Measurements from ENCODE around the gene RMDN3. TPM values are rescaled to one million over a fixed set of nuclear protein-coding genes. Genes with fewer than 3 reads are reported as not detected.

RMDN3 gene
- total and polyA plus RNA-seq, 7 donors: 7.9 to 32.7 (median 21.4) TPM

- no peak overlapping the region for H3K27ac ChIP-seq
- WGBS, 2 donors: 42 to 80% methylated on average over 7 of the region's 7 CpGs
- H3K36me3 ChIP-seq: no peaks in the 10 kb centered on the region
- no peaks in the 10 kb centered on the region for H3K4me1 ChIP-seq
- H3K27me3 ChIP-seq: no peaks in the 10 kb centered on the region
- no peak overlapping the region for H3K4me3 ChIP-seq
- H3K9me3 ChIP-seq: no peaks in the 10 kb centered on the region
- no peak for DNase-seq
- TF ChIP-seq, protein P1, sequence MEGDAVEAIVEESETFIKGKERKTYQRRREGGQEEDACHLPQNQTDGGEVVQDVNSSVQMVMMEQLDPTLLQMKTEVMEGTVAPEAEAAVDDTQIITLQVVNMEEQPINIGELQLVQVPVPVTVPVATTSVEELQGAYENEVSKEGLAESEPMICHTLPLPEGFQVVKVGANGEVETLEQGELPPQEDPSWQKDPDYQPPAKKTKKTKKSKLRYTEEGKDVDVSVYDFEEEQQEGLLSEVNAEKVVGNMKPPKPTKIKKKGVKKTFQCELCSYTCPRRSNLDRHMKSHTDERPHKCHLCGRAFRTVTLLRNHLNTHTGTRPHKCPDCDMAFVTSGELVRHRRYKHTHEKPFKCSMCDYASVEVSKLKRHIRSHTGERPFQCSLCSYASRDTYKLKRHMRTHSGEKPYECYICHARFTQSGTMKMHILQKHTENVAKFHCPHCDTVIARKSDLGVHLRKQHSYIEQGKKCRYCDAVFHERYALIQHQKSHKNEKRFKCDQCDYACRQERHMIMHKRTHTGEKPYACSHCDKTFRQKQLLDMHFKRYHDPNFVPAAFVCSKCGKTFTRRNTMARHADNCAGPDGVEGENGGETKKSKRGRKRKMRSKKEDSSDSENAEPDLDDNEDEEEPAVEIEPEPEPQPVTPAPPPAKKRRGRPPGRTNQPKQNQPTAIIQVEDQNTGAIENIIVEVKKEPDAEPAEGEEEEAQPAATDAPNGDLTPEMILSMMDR (IDR thresholded peaks at IDR 0.05): no peak
- TF ChIP-seq POLR2A (IDR thresholded peaks at IDR 0.05) (no peak), POLR2AphosphoS5 (IDR thresholded peaks at IDR 0.05) (no peak), EP300 (IDR thresholded peaks at IDR 0.05) (no peak)
- intact Hi-C loops (cut with DNase I): no loop called here
These were observed 53.0 kb downstream of the RMDN3 start for GRCh38 chr15:40702077-40702476.

DNA sequence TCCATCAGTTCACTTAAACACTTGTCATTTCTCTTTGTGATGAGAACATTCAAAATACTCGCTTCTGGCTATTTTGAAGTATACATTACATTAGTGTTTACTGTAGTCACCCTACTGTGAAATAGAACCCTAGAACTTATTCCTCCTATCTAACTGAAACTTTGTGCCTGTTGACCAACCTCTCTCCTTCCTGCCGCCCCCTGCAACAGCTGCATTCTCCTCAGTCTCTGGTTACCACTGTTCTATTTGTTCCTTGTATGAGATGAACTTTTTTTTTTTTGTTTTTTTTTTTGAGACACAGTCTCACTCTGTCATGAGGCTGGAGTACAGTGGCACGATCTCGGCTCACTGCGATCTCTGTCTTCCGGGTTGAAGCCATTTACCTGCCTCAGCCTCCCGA lies 57.1 kb downstream of the RMDN3 start:
- Histone ChIP-seq H3K27ac (no peak overlapping the region), H3K36me3 (peaks cover 0 to 2% (median 0%) of the 10 kb centered on the region in 4 donors), H3K9me3 (no peaks in the 10 kb centered on the region), H3K4me1 (peaks cover 0 to 22% (median 20%) of the 10 kb centered on the region in 4 donors), H3K27me3 (no peaks in the 10 kb centered on the region), H3K4me3 (no peak overlapping the region)
- WGBS, 2 donors: 95% methylated on average over 7 of the region's 7 CpGs
- TF ChIP-seq POLR2AphosphoS5 (IDR thresholded peaks at IDR 0.05): no peak
- TF ChIP-seq EP300 (IDR thresholded peaks at IDR 0.05): no peak
- TF ChIP-seq, protein P1 (IDR thresholded peaks at IDR 0.05): no peak
- no peak for TF ChIP-seq POLR2A (IDR thresholded peaks at IDR 0.05)
- intact Hi-C loops (cut with DNase I): loop anchor here (5.0 kb wide), 1 partner anchor 109 kb away; the partner anchor contains the start of genes DNAJC17 and ZFYVE19
- no peak for DNase-seq

DNA sequence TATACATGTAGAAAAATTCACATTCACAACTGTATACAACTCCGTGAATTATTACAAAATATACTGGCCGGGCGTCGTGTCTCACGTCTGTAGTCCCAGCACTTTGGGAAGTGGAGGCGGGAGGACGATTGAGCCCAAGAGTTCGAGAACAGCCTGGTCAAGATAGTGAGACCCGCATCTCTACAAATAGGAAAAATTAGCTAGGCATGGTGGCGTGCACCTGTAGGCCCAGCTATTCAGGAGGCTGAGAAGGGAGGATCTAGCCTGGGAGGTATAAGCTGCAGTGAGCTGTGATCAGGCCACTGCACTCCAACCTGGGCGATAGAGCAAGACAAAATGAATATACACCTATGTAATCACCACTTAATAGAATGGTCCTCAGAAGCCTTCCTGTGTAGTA lies 58.8 kb downstream of the RMDN3 start:
- no peak for TF ChIP-seq EP300 (IDR thresholded peaks at IDR 0.05)
- TF ChIP-seq POLR2A (IDR thresholded peaks at IDR 0.05): no peak
- no peak for TF ChIP-seq POLR2AphosphoS5 (IDR thresholded peaks at IDR 0.05)
- TF ChIP-seq, protein P1 (IDR thresholded peaks at IDR 0.05): no peak
- no peaks in the 10 kb centered on the region for H3K27me3 ChIP-seq
- H3K27ac ChIP-seq: no peak overlapping the region
- peaks cover 0 to 17% (median 0%) of the 10 kb centered on the region in 4 donors for H3K36me3 ChIP-seq
- WGBS, 2 donors: 78 to 87% methylated on average over 11 of the region's 11 CpGs
- no peak for DNase-seq
- intact Hi-C loops (cut with DNase I): loop anchor here (5.0 kb wide), 1 partner anchor 111 kb away; the partner anchor contains the start of genes DNAJC17 and ZFYVE19
- no peak overlapping the region for H3K4me3 ChIP-seq
- no peaks in the 10 kb centered on the region for H3K9me3 ChIP-seq
- H3K4me1 ChIP-seq: peaks cover 0 to 22% (median 20%) of the 10 kb centered on the region in 4 donors

- intact Hi-C loops (cut with DNase I): loop anchor here (2.0 to 5.0 kb wide), 2 partner anchors 59 to 112 kb away; partner anchors contain the start of genes DNAJC17, RMDN3 and ZFYVE19
- peak overlapping the region; percentile 96 to 100 (median 98) for H3K27ac ChIP-seq
- H3K9me3 ChIP-seq: no peaks in the 10 kb centered on the region
- TF ChIP-seq POLR2AphosphoS5 (IDR thresholded peaks at IDR 0.05) (no peak), EP300 (IDR thresholded peaks at IDR 0.05) (no peak), POLR2A (IDR thresholded peaks at IDR 0.05) (no peak)
- TF ChIP-seq, protein P1 (IDR thresholded peaks at IDR 0.05): no peak
- peaks cover 0 to 23% (median 0%) of the 10 kb centered on the region in 4 donors for H3K36me3 ChIP-seq
- DNase-seq: no peak
- 0 to 1% methylated on average over 24 of the region's 24 CpGs for WGBS, 2 donors
- H3K4me3 ChIP-seq: peak overlapping the region; percentile 69 to 89 (median 81)
- no peaks in the 10 kb centered on the region for H3K27me3 ChIP-seq
- peaks cover 0 to 22% (median 20%) of the 10 kb centered on the region in 4 donors for H3K4me1 ChIP-seq
These were observed 59.6 kb downstream of the RMDN3 start for GRCh38 chr15:40695469-40695890.
